ENCODE data around the gene TNFAIP1. TPM values are rescaled to one million over a fixed set of nuclear protein-coding genes. Genes with fewer than 3 reads are reported as not detected.
"Not testable (repeated sequence)": the region's sequence is repeated elsewhere in the genome, so short reads cannot be mapped to it uniquely, and the experiment has no call there.

Gene TNFAIP1
- polyA plus RNA-seq, 2 of the 4 experiments (the other 2 are of a cell fraction) = 38.8 to 68.3 TPM

DNA sequence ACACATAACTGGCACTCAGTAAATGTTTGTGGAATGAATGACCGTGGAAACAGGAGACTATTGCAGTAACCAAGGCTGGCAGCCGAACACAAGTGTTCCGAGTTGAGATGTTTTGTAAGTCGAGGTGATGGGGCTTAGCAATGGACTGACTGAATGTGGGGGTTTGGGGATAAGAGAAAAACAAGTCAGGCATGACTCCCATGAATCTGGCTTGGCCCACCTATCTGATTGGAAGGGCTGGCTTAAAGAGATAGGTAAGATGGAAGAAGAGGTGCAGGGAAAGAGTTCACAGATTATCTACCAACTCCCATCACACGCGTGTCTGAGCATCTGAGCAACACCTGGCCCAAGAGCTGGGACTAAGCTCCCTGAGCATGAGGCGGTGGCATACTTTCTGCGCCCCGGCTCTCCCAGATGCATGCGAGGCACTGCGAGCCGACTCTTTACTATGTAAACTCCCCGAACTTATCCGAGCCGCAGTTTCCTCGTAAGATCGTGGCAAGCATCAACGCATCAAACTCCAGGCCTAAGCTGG, 828 bp upstream of the TNFAIP1 start:
- DNase-seq (ENCODE audit: low read depth in 1 of 2, low spot score in 1 of 2) (no peak), ATAC-seq (peak; percentile 0 to 4; a peak in 3 of 6 replicates), FAIRE-seq (no peak)
- Histone ChIP-seq H3K9me3 (no peaks in the 10 kb centered on the region), H3K4me3 (peak overlapping the region; percentile 86), H3K4me2 (peak overlapping the region; percentile 85), H3K4me1 (peaks cover 31% of the 10 kb centered on the region), H3K27ac (peak overlapping the region; percentile 80 to 86)
- no peak for TF ChIP-seq NR3C1 (IDR thresholded peaks at IDR 0.05)
- TF ChIP-seq, protein P1, sequence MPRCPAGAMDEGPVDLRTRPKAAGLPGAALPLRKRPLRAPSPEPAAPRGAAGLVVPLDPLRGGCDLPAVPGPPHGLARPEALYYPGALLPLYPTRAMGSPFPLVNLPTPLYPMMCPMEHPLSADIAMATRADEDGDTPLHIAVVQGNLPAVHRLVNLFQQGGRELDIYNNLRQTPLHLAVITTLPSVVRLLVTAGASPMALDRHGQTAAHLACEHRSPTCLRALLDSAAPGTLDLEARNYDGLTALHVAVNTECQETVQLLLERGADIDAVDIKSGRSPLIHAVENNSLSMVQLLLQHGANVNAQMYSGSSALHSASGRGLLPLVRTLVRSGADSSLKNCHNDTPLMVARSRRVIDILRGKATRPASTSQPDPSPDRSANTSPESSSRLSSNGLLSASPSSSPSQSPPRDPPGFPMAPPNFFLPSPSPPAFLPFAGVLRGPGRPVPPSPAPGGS (IDR thresholded peaks at IDR 0.05) = 0 out of 3 replicates have a peak, but pooled peaks have one; percentile 5
- TF ChIP-seq RAD21 (conservative IDR thresholded peaks at IDR 0.05 in 1 of 2, IDR thresholded peaks at IDR 0.05 in 1 of 2) = no peak
- no peak for TF ChIP-seq CEBPB (IDR thresholded peaks at IDR 0.05)
- WGBS (ENCODE audit: missing lambda C conversion rate) = 9% methylated on average over 18 of the region's 18 CpGs
- CTCF ChIA-PET = interaction anchor here (1.1 to 7.0 kb wide), 9 partner anchors 9 to 109 kb away, joined by 4 to 41 read pairs (median 8); partner anchors contain the start of genes POLDIP2 and TMEM97
- POLR2A ChIA-PET = interaction anchor here (0.8 to 2.1 kb wide), 11 partner anchors 10 to 442 kb away, joined by 3 to 65 read pairs (median 3); partner anchors contain the start of genes POLDIP2 and TMEM97

DNA sequence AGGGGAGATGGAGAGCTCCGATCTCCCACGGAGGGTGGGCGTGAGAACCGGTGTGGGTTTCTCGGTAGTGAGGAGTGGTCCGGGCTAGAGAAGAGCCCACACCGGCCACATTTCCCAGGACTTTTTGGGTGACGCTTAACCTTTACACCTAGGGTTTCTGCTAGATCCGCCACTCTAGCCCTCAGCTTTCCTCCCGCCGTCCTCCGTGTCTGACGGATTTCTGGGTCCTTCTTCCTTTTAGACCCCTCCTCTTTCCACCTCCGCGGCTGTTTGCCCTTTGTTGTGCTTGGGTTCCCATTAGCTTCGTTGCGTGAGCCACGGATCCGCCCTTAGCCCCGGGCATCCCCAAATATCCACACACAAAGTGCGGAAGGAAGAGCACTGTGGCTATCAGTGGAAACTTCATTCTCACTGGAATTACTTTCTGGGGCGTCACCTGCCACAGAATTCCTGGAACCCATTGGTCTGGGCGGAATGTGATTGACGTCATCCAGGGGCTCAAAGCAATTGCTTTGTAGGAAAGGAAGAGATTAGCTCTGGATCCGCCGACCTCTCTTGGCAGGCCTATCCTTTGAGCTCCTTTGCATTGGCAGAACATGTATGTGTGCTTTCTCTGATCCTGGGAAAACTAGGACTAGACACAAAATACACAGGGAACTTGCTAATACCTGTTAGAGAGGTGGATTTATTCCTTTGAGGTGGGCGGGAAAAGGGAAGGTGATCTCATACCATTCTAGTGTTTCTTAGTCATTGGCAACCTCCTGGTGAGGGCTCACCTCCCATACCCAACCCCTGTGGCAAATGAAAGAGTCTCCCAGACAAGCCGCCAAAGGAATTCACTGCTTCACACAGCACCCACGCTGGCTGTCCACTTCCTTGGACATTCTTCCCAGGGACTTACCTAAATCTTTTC, 654 bp downstream of the TNFAIP1 start:
- 2% methylated on average over 29 of the region's 29 CpGs for WGBS (ENCODE audit: missing lambda C conversion rate)
- TF ChIP-seq RAD21 (conservative IDR thresholded peaks at IDR 0.05 in 1 of 2, IDR thresholded peaks at IDR 0.05 in 1 of 2) = no peak
- TF ChIP-seq POLR2AphosphoS2 (conservative IDR thresholded peaks at IDR 0.05; ENCODE audit: low read length) = peak; percentile 72; the same call in 1 of the 2 replicates
- TF ChIP-seq CHD4 (IDR thresholded peaks at IDR 0.05; ENCODE audit: borderline replicate concordance) = no peak
- TF ChIP-seq PHF8 (IDR thresholded peaks at IDR 0.05; ENCODE audit: borderline replicate concordance, low read depth) = peak; percentile 11
- 0 out of 2 replicates have a peak, but pooled peaks have one; percentile 36 for TF ChIP-seq TP53 (CRISPR knock-in tag; IDR thresholded peaks at IDR 0.05)
- TF ChIP-seq, protein P2, sequence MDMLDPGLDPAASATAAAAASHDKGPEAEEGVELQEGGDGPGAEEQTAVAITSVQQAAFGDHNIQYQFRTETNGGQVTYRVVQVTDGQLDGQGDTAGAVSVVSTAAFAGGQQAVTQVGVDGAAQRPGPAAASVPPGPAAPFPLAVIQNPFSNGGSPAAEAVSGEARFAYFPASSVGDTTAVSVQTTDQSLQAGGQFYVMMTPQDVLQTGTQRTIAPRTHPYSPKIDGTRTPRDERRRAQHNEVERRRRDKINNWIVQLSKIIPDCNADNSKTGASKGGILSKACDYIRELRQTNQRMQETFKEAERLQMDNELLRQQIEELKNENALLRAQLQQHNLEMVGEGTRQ (IDR thresholded peaks at IDR 0.05) = 0 out of 2 replicates have a peak, but pooled peaks have one; percentile 31
- no peak for TF ChIP-seq NFE2L2 (conservative IDR thresholded peaks at IDR 0.05; ENCODE audit: low read length)
- 0 out of 2 replicates have a peak, but pooled peaks have one; percentile 35 for TF ChIP-seq MYC (IDR thresholded peaks at IDR 0.05; ENCODE audit: borderline replicate concordance, low read length)
- TF ChIP-seq FOSB (CRISPR knock-in tag; IDR thresholded peaks at IDR 0.05) = 0 out of 2 replicates have a peak, but pooled peaks have one; percentile 49
- TF ChIP-seq HOXB5 (CRISPR knock-in tag; IDR thresholded peaks at IDR 0.05) = peak; percentile 50; the same call in 1 of the 2 replicates
- peak; percentile 85; the same call in 1 of the 2 replicates for TF ChIP-seq TFCP2L1 (CRISPR knock-in tag; IDR thresholded peaks at IDR 0.05)
- Histone ChIP-seq H3K4me2 (peak overlapping the region; percentile 94), H3K27ac (peak overlapping the region; percentile 87 to 92), H3K9me3 (no peaks in the 10 kb centered on the region), H3K4me3 (peak overlapping the region; percentile 86), H3K4me1 (peaks cover 31% of the 10 kb centered on the region)
- POLR2A ChIA-PET = interaction anchor here (0.6 to 2.1 kb wide), 22 partner anchors 10 to 444 kb away, joined by 3 to 65 read pairs (median 4); partner anchors contain the start of genes POLDIP2, SARM1, SEBOX and SLC46A1
- CTCF ChIA-PET = interaction anchor here (0.7 to 7.0 kb wide), 13 partner anchors 10 to 110 kb away, joined by 3 to 41 read pairs (median 7); partner anchors contain the start of genes POLDIP2, TMEM97 and VTN
- peak; percentile 46 for FAIRE-seq
- DNase-seq (ENCODE audit: low read depth in 1 of 2, low spot score in 1 of 2) = peak; percentile 77 to 85
- peak; percentile 54 to 61 for ATAC-seq

DNA sequence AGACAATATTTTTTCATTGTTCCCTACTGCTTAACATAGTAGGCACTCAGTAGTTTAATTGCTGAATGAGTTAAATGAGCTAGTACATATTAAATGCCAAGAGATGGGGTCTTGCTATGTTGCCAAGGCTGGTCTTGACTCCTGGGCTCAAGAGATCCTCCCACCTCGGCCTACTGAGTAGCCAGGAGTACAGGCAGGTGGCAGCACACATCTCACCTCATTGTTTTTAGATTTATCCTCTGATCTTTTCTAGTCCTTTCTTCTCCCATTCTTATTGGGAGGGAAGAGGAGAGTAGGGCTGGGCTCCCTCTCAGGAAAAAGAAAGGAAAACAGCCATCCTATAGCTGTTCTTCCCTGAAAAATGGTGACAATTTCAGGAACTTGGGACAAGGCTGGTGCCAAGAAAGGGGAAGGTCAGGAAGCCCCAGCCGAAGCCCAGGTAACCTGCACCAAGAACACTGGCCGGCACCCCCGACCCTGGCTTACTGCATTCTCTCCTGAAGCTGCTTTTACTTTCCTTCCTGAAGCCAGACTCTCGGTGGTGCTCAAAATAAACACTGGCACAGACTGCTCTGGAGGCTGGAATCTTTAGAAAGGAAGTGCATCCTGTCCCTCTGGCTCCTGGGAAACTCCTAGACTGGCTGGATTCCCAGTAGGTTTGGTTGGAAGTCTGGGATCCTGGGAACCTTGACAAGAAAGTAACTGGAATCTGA, 2.7 kb downstream of the TNFAIP1 start:
- Histone ChIP-seq H3K27ac (0 out of 6 replicates have a peak overlapping the region, but pooled peaks of 1 of the 2 experiments have one; percentile 10), H3K4me1 (peaks cover 31% of the 10 kb centered on the region), H3K4me3 (no peak overlapping the region), H3K4me2 (peak overlapping the region; percentile 0; the same call in 1 of the 3 replicates), H3K9me3 (no peaks in the 10 kb centered on the region)
- ATAC-seq (no peak), FAIRE-seq (no peak), DNase-seq (ENCODE audit: low read depth in 1 of 2, low spot score in 1 of 2) (no peak)
- 68% methylated on average over 5 of the region's 5 CpGs for WGBS (ENCODE audit: missing lambda C conversion rate)
- POLR2A ChIA-PET = no interaction called here
- no peak for TF ChIP-seq CHD4 (IDR thresholded peaks at IDR 0.05; ENCODE audit: borderline replicate concordance)
- TF ChIP-seq ZFP36 (IDR thresholded peaks at IDR 0.05; ENCODE audit: borderline replicate concordance, partially characterized antibody) = no peak
- CTCF ChIA-PET = interaction anchor here (0.7 to 4.9 kb wide), 5 partner anchors 9 to 87 kb away, joined by 3 to 41 read pairs (median 4); no protein-coding TSS in a partner anchor

DNA sequence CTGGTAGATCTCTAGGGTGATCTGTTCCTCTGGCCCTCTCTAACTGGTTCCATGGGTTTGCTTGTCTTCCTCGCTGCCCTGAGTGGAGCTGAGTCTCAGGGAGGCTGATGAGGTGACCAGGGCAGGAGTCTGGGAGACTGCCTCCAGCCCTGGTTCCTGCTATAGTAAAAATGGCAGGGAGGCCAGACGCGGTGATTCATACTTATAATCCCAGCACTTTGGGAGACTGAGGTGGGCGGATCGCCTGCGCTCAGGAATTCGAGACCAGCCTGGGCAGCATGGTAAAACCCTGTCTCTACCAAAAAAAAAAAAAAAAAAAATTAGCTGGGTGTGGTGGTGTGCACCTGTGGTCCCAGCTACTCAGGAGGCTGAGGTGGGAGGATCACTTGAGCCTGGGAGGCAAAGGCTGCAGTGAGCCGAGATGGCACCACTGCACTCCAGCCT, 3.2 kb downstream of the TNFAIP1 start:
- not testable (repeated sequence) for ATAC-seq; DNase-seq (ENCODE audit: low read depth in 1 of 2, low spot score in 1 of 2); H3K4me2 ChIP-seq; FAIRE-seq; H3K9me3 ChIP-seq; H3K27ac ChIP-seq; H3K4me3 ChIP-seq
- H3K4me1 ChIP-seq = peaks cover 27% of the 10 kb centered on the region
- 90% methylated on average over 8 of the region's 8 CpGs for WGBS (ENCODE audit: missing lambda C conversion rate)
- ChIA-PET POLR2A (interaction anchor here (0.6 kb wide), 1 partner anchor 295 kb away, joined by 3 read pairs; no protein-coding TSS in a partner anchor), CTCF (interaction anchor here (0.5 to 4.9 kb wide), 7 partner anchors 8 to 87 kb away, joined by 3 to 41 read pairs (median 4); no protein-coding TSS in a partner anchor)
